PFSK-1 (cell line): ENCODE data around the gene LRP6.

Experiments used
- POLR2AphosphoS5 ChIP-seq: IDR thresholded peaks from 2 replicates; pipeline ENCODE4 v1.6.1; 2012; ENCODE audit warnings: low read depth, mild to moderate bottlenecking, control low read depth, low read length, moderate library complexity
- REST ChIP-seq, 2 experiments: IDR thresholded peaks; 2 replicates each; pipeline versions ENCODE4 v1.6.1 to v1.8.0; 2011 to 2012; ENCODE audit warnings: low read depth in 2 of 2, low read length in 2 of 2, control low read depth in 1 of 2, inconsistent platforms in 1 of 2, mild to moderate bottlenecking in 1 of 2, moderate library complexity in 1 of 2; ENCODE audit not compliant: insufficient read depth in 1 of 2
- TAF1 ChIP-seq: IDR thresholded peaks from 2 replicates; pipeline ENCODE4 v1.6.1; 2012; ENCODE audit warnings: low read length, control low read depth, borderline replicate concordance; ENCODE audit not compliant: insufficient read depth

DNA sequence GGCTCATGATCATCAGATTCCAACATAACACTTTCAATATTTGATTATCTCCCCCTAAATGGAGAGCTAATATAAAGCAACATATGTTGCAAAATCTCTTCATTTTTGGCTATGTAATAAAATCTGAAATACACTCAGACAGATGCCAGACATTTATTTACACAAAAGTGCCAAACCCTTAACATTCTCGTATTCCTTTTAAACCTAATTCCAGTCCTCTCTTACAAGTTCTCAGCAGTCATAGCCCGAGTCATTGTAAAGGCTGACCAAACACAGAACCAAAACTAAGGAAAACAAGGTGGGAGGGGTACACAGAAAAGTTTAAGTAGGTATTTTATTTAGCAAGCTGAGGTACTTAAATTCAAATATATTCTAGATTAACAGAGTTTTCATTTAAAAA lies 81.4 kb downstream of the LRP6 start:
- TF ChIP-seq TAF1, result no peak
- TF ChIP-seq POLR2AphosphoS5, result no peak
- TF ChIP-seq REST (IDR thresholded peaks at IDR 0.05; ENCODE audit: insufficient read depth in 1 of 2, low read depth in 2 of 2, low read length in 2 of 2), result no peak
